Smooth muscle cell (in vitro differentiated cells): ENCODE measurements around the gene MYO3B. TPM values are rescaled to one million over a fixed set of nuclear protein-coding genes. Genes with fewer than 3 reads are reported as not detected.
"Not testable (repeated sequence)": the region's sequence is repeated elsewhere in the genome, so short reads cannot be mapped to it uniquely, and the experiment has no call there.

Experiments
- DNase-seq: peaks from one replicate; lab custom pipeline; 2025; ENCODE audit not compliant: unreplicated experiment; lab: John Stamatoyannopoulos, UW
- H2AFZ ChIP-seq: fragments of 200-600 bp; sonication (generic); 2 replicates; pipeline ENCODE4 v1.6.0; 2016; ENCODE audit warnings: antibody characterized with exemption, low read depth, mild to moderate bottlenecking
- H3F3A ChIP-seq: fragments of 200-600 bp; sonication (generic); 2 replicates; pipeline ENCODE4 v1.6.0; 2017; ENCODE audit warnings: antibody characterized with exemption, low read depth
- H3K27ac ChIP-seq: fragments of 200-600 bp; sonication (generic); 2 replicates; pipeline ENCODE4 v1.5.1; 2016; ENCODE audit warnings: low read depth, mild to moderate bottlenecking
- H3K27me3 ChIP-seq: fragments of 200-600 bp; sonication (generic); 2 replicates; pipeline ENCODE4 v1.6.1; 2016; ENCODE audit warnings: low read depth, mild to moderate bottlenecking
- H3K36me3 ChIP-seq: fragments of 200-600 bp; sonication (generic); 2 replicates; pipeline ENCODE4 v1.5.1; 2016; ENCODE audit warnings: low read depth
- H3K4me1 ChIP-seq: fragments of 200-600 bp; sonication (generic); 2 replicates; pipeline ENCODE4 v1.5.1; 2016; ENCODE audit warnings: low read depth
- H3K4me2 ChIP-seq: fragments of 200-600 bp; sonication (generic); 2 replicates; pipeline ENCODE4 v1.6.0; 2016; ENCODE audit warnings: mild to moderate bottlenecking
- H3K4me3 ChIP-seq: fragments of 200-600 bp; sonication (generic); 2 replicates; pipeline ENCODE4 v1.5.1; 2016; ENCODE audit warnings: mild to moderate bottlenecking
- H3K79me2 ChIP-seq: fragments of 200-600 bp; sonication (generic); 2 replicates; pipeline ENCODE4 v1.6.0; 2016; ENCODE audit warnings: low read depth, mild to moderate bottlenecking
- H3K9ac ChIP-seq: fragments of 200-600 bp; sonication (generic); 2 replicates; pipeline ENCODE4 v1.6.0; 2016; ENCODE audit warnings: low read depth
- H3K9me3 ChIP-seq: fragments of 200-600 bp; sonication (generic); replicated peaks from 2 replicates; pipeline ENCODE4 v1.5.1; 2016; ENCODE audit warnings: low read depth
- H4K20me1 ChIP-seq: fragments of 200-600 bp; sonication (generic); 2 replicates; pipeline ENCODE4 v1.6.0; 2016; ENCODE audit warnings: low read depth
- WGBS: methylation state at CpG from one replicate; pipeline ENCODE4 v1.1.7; 2016; ENCODE audit warnings: low lambda C conversion rate; 5-methylcytosine and 5-hydroxymethylcytosine counted together
- polyA plus RNA-seq: library from polyadenylated mRNA; unstranded; fragments of >200 nt; fragmentation: Nextera tagmentation; extraction: Ambion mirVana; gene quantifications from 2 replicates; pipeline ENCODE4 v1.2.1, GENCODE V29; 2016
- total RNA-seq: library from RNA; depleted of rRNA; stranded (reverse); fragments of >200 nt; gene quantifications from 2 replicates; pipeline ENCODE4 v1.2.3, GENCODE V29; 2014
- TF ChIP-seq, protein P1 (sequence below): fragments of 200-600 bp; sonication (generic); IDR thresholded peaks from 2 replicates; pipeline ENCODE4 v1.5.1; 2017; ENCODE audit warnings: borderline replicate concordance, mild to moderate bottlenecking, antibody characterized with exemption; ENCODE audit not compliant: insufficient read depth, poor library complexity, severe bottlenecking

Gene MYO3B
- total and polyA plus RNA-seq, 2 experiments from 2014 or later, result 0.47 to 3.1 TPM

DNA sequence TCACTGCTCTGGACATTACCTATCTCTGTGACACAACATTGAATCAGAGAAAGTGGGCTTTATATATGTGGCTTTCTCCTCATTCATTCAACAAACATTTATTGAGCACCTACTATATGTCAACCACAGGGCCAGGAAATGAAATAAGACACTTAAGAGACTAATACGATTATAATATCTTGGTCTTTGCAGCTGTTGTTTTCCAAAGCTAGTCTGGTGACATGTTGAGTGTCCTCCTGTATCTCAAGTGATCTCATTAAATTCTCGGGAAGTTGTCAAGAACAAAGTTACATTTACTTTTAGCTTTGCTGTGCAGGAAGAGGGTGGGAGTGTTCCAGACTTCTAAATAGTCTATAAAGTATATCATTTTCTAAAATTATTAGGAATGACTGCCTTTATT, 372.6 kb downstream of the MYO3B start:
- Histone ChIP-seq H3K79me2 (no peaks in the 10 kb centered on the region), H2AFZ (no peak overlapping the region), H3K4me1 (no peaks in the 10 kb centered on the region), H3K27ac (no peak overlapping the region), H3K9me3 (no peaks in the 10 kb centered on the region), H3K4me2 (no peak overlapping the region), H3K27me3 (no peaks in the 10 kb centered on the region), H3K9ac (no peak overlapping the region), H3K4me3 (no peak overlapping the region), H4K20me1 (no peaks in the 10 kb centered on the region), H3F3A (no peaks in the 10 kb centered on the region), H3K36me3 (no peaks in the 10 kb centered on the region)
- DNase-seq, result no peak
- TF ChIP-seq, protein P1, sequence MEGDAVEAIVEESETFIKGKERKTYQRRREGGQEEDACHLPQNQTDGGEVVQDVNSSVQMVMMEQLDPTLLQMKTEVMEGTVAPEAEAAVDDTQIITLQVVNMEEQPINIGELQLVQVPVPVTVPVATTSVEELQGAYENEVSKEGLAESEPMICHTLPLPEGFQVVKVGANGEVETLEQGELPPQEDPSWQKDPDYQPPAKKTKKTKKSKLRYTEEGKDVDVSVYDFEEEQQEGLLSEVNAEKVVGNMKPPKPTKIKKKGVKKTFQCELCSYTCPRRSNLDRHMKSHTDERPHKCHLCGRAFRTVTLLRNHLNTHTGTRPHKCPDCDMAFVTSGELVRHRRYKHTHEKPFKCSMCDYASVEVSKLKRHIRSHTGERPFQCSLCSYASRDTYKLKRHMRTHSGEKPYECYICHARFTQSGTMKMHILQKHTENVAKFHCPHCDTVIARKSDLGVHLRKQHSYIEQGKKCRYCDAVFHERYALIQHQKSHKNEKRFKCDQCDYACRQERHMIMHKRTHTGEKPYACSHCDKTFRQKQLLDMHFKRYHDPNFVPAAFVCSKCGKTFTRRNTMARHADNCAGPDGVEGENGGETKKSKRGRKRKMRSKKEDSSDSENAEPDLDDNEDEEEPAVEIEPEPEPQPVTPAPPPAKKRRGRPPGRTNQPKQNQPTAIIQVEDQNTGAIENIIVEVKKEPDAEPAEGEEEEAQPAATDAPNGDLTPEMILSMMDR, result no peak
- 53% methylated on average over 2 of the region's 2 CpGs for WGBS

DNA sequence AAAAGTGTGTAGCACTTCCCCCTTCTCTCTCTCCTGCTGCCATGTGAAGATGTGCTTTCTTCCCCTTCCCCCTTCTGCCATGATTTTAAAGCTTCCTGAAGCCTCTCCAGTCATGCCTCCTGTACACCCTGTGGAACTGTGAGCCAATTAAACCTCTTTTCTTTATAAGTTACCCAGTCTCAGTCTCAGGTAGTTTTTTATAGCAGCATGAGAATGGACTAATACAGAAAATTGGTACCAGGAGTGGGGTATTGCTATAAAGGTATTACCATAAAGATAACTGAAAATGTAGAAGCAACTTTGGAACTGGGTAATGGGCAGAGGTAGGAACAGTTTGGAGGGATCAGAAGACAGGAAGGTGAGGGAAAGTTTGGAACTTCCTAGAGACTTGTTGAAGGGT, 374.0 kb downstream of the MYO3B start:
- DNase-seq, H3K36me3 ChIP-seq, H3K9me3 ChIP-seq, H3F3A ChIP-seq, H3K9ac ChIP-seq, H3K4me1 ChIP-seq, H4K20me1 ChIP-seq, H2AFZ ChIP-seq, H3K79me2 ChIP-seq, H3K4me3 ChIP-seq, H3K4me2 ChIP-seq, H3K27ac ChIP-seq, H3K27me3 ChIP-seq: not testable (repeated sequence)

DNA sequence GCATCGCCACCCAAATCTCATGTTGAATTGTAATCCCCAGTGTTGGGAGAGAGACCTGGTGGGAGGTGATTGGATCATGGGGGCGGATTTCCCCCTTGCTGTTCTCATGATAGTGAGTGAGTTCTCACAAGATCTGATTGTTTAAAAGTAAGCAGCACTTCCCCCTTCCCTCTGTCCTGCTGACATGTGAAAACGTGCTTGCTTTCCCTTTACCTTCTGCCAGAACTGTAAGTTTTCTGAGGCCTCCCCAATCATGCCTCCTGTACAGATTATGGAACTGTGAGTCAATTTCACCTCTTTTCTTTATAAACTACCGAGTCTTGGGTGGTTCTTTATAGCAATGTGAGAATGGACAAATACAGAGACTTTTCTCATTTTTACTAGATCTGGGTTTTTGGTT, 375.8 kb downstream of the MYO3B start:
- H3K27ac ChIP-seq, result no peak overlapping the region
- H3K9me3 ChIP-seq, result no peaks in the 10 kb centered on the region
- H3K36me3 ChIP-seq, result no peaks in the 10 kb centered on the region
- no peak overlapping the region for H3K9ac ChIP-seq
- H3K27me3 ChIP-seq, result no peaks in the 10 kb centered on the region
- H3K79me2 ChIP-seq, result no peaks in the 10 kb centered on the region
- TF ChIP-seq, protein P1, result no peak
- H3K4me2 ChIP-seq, result no peak overlapping the region
- 89% methylated on average over 4 of the region's 4 CpGs for WGBS
- no peaks in the 10 kb centered on the region for H3F3A ChIP-seq
- H3K4me1 ChIP-seq, result no peaks in the 10 kb centered on the region
- H3K4me3 ChIP-seq, result no peak overlapping the region
- DNase-seq, result no peak
- H4K20me1 ChIP-seq, result no peaks in the 10 kb centered on the region
- H2AFZ ChIP-seq, result no peak overlapping the region

DNA sequence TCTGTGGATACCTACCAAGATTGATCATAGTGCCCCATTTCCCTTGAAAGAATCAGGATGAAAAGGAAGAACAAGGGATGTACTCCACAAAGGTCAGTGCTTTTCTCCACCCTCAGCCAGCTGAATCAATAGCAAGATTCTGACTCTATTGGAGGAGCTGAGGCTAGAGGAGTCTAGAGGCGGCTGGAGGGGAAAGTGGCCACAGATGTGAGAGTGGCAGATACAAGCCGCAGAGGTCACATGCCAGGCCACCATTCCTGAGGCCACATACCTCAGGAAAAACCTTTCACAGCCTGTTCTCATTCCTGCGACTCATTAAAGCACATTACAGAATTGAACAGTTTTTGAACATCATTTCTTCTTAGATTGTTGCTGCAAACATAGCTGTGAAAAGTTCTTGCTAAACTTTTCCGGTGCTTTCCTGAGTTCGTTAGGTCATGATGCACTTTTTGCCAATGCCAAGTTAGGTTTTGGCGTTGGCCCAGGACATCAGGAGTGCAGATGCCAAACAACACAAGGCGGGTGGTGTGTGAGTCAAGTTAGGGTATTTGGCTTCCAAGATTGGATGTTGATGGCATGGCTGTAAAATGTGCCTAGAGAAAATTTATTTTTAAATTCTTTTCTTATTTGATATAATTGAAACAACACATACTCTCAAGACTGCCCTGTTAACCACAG, 376.5 kb downstream of the MYO3B start:
- Histone ChIP-seq H2AFZ (no peak overlapping the region), H3K36me3 (no peaks in the 10 kb centered on the region), H3K79me2 (no peaks in the 10 kb centered on the region), H3K4me1 (no peaks in the 10 kb centered on the region), H3K4me3 (no peak overlapping the region), H3K9me3 (no peaks in the 10 kb centered on the region), H3F3A (no peaks in the 10 kb centered on the region), H3K27ac (no peak overlapping the region), H3K4me2 (no peak overlapping the region), H4K20me1 (no peaks in the 10 kb centered on the region), H3K27me3 (no peaks in the 10 kb centered on the region), H3K9ac (no peak overlapping the region)
- TF ChIP-seq, protein P1, result no peak
- WGBS, result 95% methylated on average over 7 of the region's 7 CpGs
- no peak for DNase-seq
